Subcutaneous abdominal adipose tissue (tissue), 5 donors: ENCODE results near the gene CDAN1.
"Not testable (repeated sequence)": the region's sequence is repeated elsewhere in the genome, so short reads cannot be mapped to it uniquely, and the experiment has no call there.

Experiments used
- H3K27ac ChIP-seq: one replicate; pipeline ENCODE4 v1.7.0; 2013; ENCODE audit warnings: low read depth, mild to moderate bottlenecking, inconsistent platforms, low read length, moderate library complexity
- H3K27me3 ChIP-seq, 5 donors: one replicate each; pipeline ENCODE4 v1.7.0; 2013; ENCODE audit warnings: low read length in 5 of 5, inconsistent platforms in 1 of 5; ENCODE audit not compliant: control insufficient read depth in 5 of 5, insufficient read depth in 4 of 5
- H3K36me3 ChIP-seq, 5 donors: one replicate each; pipeline ENCODE4 v1.7.0; 2013; ENCODE audit warnings: low read length in 5 of 5; ENCODE audit not compliant: control insufficient read depth in 5 of 5, insufficient read depth in 5 of 5
- H3K4me1 ChIP-seq, 5 donors: one replicate each; pipeline ENCODE4 v1.7.0; 2013; ENCODE audit warnings: low read length in 5 of 5, mild to moderate bottlenecking in 3 of 5, moderate library complexity in 1 of 5; ENCODE audit not compliant: control insufficient read depth in 5 of 5, insufficient read depth in 5 of 5
- H3K4me3 ChIP-seq, 5 donors: one replicate each; pipeline ENCODE4 v1.7.0; 2013; ENCODE audit warnings: low read length in 5 of 5, low read depth in 1 of 5
- H3K9ac ChIP-seq, 5 donors: one replicate each; pipeline ENCODE4 v1.7.0; 2013; ENCODE audit warnings: low read length in 5 of 5, mild to moderate bottlenecking in 4 of 5, moderate library complexity in 3 of 5
- H3K9me3 ChIP-seq, 5 donors: one replicate each; pipeline ENCODE4 v1.7.0; 2013; ENCODE audit warnings: low read length in 5 of 5; ENCODE audit not compliant: control insufficient read depth in 5 of 5
- donor health status: healthy.
- donor health status: healthy.
- donor health status: healthy.
- donor health status: healthy.
- donor health status: healthy.

Gene CDAN1

GRCh38 chr15:42761813-42762212 lies 24.9 kb upstream of the CDAN1 start:
- H3K9me3 ChIP-seq = peaks cover 0 to 10% (median 5%) of the 10 kb centered on the region in 5 donors
- H3K36me3 ChIP-seq, H3K9ac ChIP-seq, H3K27ac ChIP-seq, H3K4me1 ChIP-seq, H3K27me3 ChIP-seq, H3K4me3 ChIP-seq: not testable (repeated sequence)

- Histone ChIP-seq H3K9me3 (peaks cover 0 to 10% (median 5%) of the 10 kb centered on the region in 5 donors), H3K4me3 (no peak overlapping the region), H3K4me1 (no peaks in the 10 kb centered on the region), H3K27me3 (no peaks in the 10 kb centered on the region), H3K36me3 (no peaks in the 10 kb centered on the region), H3K9ac (no peak overlapping the region), H3K27ac (no peak overlapping the region)
Observed at GRCh38 chr15:42760759-42761158, 23.8 kb upstream of the CDAN1 start.

GRCh38 chr15:42759093-42759492 lies 22.2 kb upstream of the CDAN1 start:
- no peak overlapping the region for H3K9ac ChIP-seq
- H3K4me1 ChIP-seq = no peaks in the 10 kb centered on the region
- H3K27me3 ChIP-seq = no peaks in the 10 kb centered on the region
- no peak overlapping the region for H3K4me3 ChIP-seq
- H3K9me3 ChIP-seq = peaks cover 0 to 10% (median 5%) of the 10 kb centered on the region in 5 donors
- no peaks in the 10 kb centered on the region for H3K36me3 ChIP-seq
- no peak overlapping the region for H3K27ac ChIP-seq

DNA sequence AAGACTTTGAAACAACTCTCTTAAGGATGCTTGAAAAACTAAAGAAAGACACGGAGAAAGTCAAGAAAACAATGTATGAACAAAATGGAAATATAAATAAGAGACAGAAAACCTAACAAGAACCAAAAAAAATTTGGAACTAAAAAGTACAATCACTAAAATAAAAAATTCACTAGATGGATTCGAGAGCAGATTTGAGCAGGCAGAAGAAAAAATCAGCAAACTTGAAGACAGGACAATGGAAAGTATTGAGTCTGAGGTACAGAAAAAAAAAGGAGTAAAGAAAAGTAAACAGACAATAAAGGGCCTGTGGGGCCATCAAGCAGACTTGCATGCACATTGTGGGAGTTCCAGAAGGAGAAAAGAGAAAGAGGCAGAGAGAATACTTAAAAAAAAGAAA lies 13.4 kb upstream of the CDAN1 start:
- Histone ChIP-seq H3K9ac (no peak overlapping the region), H3K27ac (no peak overlapping the region), H3K36me3 (peaks cover 10 to 29% (median 22%) of the 10 kb centered on the region in 5 donors), H3K4me3 (no peak overlapping the region), H3K27me3 (no peaks in the 10 kb centered on the region), H3K9me3 (peaks cover 0 to 3% (median 0%) of the 10 kb centered on the region in 5 donors), H3K4me1 (no peaks in the 10 kb centered on the region)

DNA sequence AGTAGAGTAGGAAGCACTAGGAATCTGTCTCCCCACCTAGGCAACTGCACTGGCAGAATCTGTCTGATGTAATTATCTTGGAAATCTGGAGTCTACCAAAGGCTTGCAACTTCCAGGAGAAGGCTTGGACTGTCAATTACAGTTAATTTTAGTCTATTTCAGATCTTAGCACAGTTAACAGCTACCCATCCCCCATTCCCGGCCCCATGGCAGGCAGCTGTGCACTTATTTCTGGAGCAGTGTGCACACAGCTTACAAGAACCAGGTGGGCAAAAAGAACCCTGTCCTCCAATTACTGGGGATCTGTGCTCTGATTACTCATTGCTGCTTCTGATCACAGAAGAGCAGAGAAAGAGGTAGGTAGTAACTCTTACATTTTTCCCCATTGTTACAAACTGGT lies 12.3 kb upstream of the CDAN1 start:
- Histone ChIP-seq H3K9me3 (peaks cover 0 to 3% (median 0%) of the 10 kb centered on the region in 5 donors), H3K36me3 (peaks cover 10 to 30% (median 23%) of the 10 kb centered on the region in 5 donors), H3K4me1 (no peaks in the 10 kb centered on the region), H3K4me3 (no peak overlapping the region), H3K9ac (no peak overlapping the region), H3K27ac (no peak overlapping the region), H3K27me3 (no peaks in the 10 kb centered on the region)

GRCh38 chr15:42744195-42744594 lies 7.3 kb upstream of the CDAN1 start:
- H3K4me3 ChIP-seq = no peak overlapping the region
- peaks cover 0 to 13% (median 8%) of the 10 kb centered on the region in 5 donors for H3K36me3 ChIP-seq

GRCh38 chr15:42742149-42742548 lies 5.2 kb upstream of the CDAN1 start:
- H3K4me1 ChIP-seq = peaks cover 0 to 7% (median 5%) of the 10 kb centered on the region in 5 donors
- no peak overlapping the region for H3K27ac ChIP-seq
- no peaks in the 10 kb centered on the region for H3K27me3 ChIP-seq
- H3K36me3 ChIP-seq = peaks cover 0 to 13% (median 8%) of the 10 kb centered on the region in 5 donors
- no peaks in the 10 kb centered on the region for H3K9me3 ChIP-seq
- no peak overlapping the region for H3K4me3 ChIP-seq
- no peak overlapping the region for H3K9ac ChIP-seq

More at GRCh38 chr15:42744195-42744594, 7.3 kb upstream of the CDAN1 start:
- H3K27ac ChIP-seq = no peak overlapping the region
- H3K9ac ChIP-seq = no peak overlapping the region
- no peaks in the 10 kb centered on the region for H3K27me3 ChIP-seq
- H3K4me1 ChIP-seq = no peaks in the 10 kb centered on the region
- H3K9me3 ChIP-seq = no peaks in the 10 kb centered on the region

- no peaks in the 10 kb centered on the region for H3K9me3 ChIP-seq
- no peak overlapping the region for H3K9ac ChIP-seq
Observed at GRCh38 chr15:42741710-42742109, 4.8 kb upstream of the CDAN1 start.

DNA sequence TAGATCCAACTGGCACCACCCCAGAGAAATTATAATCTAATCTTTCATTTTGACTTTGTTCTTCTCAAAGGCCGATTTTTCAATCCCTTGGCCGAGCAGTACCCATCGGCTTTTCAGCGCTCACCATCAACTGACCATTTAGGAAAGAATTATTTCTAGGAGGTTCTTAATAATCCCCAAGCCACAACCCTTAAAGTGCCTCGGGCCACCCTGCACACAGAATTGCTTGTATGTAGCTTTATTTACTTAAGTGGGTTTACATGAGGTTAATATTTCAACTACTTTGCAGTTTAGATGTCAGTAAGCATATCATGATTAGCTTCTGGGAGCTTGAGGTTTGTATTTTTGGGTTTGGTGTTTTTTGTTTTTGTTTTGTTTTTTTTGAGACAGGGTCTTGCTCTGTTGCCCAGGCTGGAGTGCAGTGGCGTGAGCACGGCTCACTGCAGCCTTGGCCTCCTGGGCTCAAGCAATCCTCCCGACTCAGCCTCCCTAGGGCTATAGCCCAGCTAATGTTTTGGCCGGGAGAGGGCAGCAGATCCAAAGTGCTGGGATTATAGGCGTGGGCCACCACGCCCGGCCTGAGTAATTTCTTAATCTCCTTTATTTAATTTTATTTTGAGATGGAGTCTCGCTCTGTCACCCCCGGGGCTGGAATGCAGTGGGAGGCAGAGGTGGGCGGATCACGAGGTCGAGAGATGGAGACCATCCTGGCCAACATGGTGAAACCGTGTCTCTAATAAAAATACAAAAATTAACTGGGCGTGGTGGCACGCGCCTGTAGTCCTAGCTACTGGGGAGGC lies 801 bp upstream of the CDAN1 start:
- Histone ChIP-seq H3K4me3 (peak overlapping the region; percentile 48 to 94 (median 86)), H3K27ac (peak overlapping the region; percentile 82), H3K36me3 (peaks cover 0 to 26% (median 13%) of the 10 kb centered on the region in 5 donors), H3K9ac (peak overlapping the region; percentile 59 to 97 (median 92)), H3K4me1 (peaks cover 0 to 16% (median 12%) of the 10 kb centered on the region in 5 donors), H3K27me3 (no peaks in the 10 kb centered on the region), H3K9me3 (no peaks in the 10 kb centered on the region)

More at GRCh38 chr15:42741710-42742109, 4.8 kb upstream of the CDAN1 start:
- no peak overlapping the region for H3K4me3 ChIP-seq
- no peak overlapping the region for H3K27ac ChIP-seq
- H3K27me3 ChIP-seq = no peaks in the 10 kb centered on the region
- H3K36me3 ChIP-seq = peaks cover 0 to 13% (median 8%) of the 10 kb centered on the region in 5 donors
- peaks cover 0 to 7% (median 5%) of the 10 kb centered on the region in 5 donors for H3K4me1 ChIP-seq

DNA sequence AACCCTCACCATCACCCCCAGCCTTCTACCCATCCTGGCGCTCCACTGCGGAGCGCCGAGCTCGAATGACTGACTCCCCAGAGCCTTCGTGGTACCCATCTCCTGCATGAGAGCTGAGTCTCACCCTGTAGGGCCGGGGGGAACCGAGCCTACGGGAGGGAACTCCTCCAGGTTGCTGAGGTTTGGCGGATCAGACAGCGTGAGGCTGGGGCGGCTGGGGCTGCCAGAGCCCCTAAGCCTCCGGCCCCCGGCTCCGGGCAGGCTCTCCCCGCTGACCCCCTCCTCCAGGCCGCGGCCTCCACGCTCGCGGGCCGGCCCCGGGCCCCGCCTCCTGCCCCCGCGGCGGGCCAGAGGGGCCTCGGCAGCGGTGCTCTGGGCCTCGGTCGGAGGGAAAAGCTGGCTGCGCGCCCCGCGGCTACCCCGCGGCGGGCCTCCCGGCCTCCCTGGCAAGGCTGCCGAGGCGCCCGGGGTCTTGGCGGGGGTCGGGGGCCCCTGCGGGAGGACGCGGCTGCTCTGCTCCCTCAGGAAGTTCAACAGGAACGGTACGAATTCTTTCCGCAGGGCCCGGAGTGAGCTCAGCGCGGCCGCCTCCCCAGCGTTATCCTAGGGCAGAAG lies 643 bp downstream of the CDAN1 start:
- H3K4me3 ChIP-seq = peak overlapping the region; percentile 55 to 94 (median 86)
- no peaks in the 10 kb centered on the region for H3K9me3 ChIP-seq
- peaks cover 0 to 16% (median 12%) of the 10 kb centered on the region in 5 donors for H3K4me1 ChIP-seq
- peak overlapping the region in 4 of 5 donors; percentile 67 to 97 (median 82) for H3K9ac ChIP-seq
- H3K27me3 ChIP-seq = no peaks in the 10 kb centered on the region
- H3K27ac ChIP-seq = no peak overlapping the region
- peaks cover 3 to 40% (median 27%) of the 10 kb centered on the region in 5 donors for H3K36me3 ChIP-seq
